A204.1 (cell line): ENCODE measurements around the gene PTPN7.
"Not testable (repeated sequence)": the region's sequence is repeated elsewhere in the genome, so short reads cannot be mapped to it uniquely, and the experiment has no call there.

ENCODE experiments used
- FAIRE-seq: peaks from 2 replicates; lab custom pipeline; 2012; peaks lifted over from hg19 to GRCh38; lab: Jason Lieb, UNC

PTPN7 gene

GRCh38 chr1:202160377-202160940, at the start of gene PTPN7:
TSS of gene PTPN7 (minus strand) at chr1:202160602. CDS start at chr1:202159402, 1,200 bp downstream.
- FAIRE-seq: no peak

- FAIRE-seq: no peak
These were observed 48.0 kb upstream of the PTPN7 start for GRCh38 chr1:202208351-202208857.

GRCh38 chr1:202207292-202207691, 46.9 kb upstream of the PTPN7 start:
- FAIRE-seq: no peak

GRCh38 chr1:202205523-202206190, 45.3 kb upstream of the PTPN7 start:
- no peak for FAIRE-seq

GRCh38 chr1:202204065-202204464, 43.7 kb upstream of the PTPN7 start:
- no peak for FAIRE-seq

- FAIRE-seq: no peak
These were observed 43.0 kb upstream of the PTPN7 start for GRCh38 chr1:202203238-202204039.

- no peak for FAIRE-seq
These were observed 42.2 kb upstream of the PTPN7 start for GRCh38 chr1:202202500-202203168.

GRCh38 chr1:202201971-202202370, 41.6 kb upstream of the PTPN7 start:
- no peak for FAIRE-seq

GRCh38 chr1:202201266-202201665, 40.9 kb upstream of the PTPN7 start:
- no peak for FAIRE-seq

GRCh38 chr1:202200669-202201068, 40.3 kb upstream of the PTPN7 start:
- no peak for FAIRE-seq

GRCh38 chr1:202200112-202200548, 39.7 kb upstream of the PTPN7 start:
- FAIRE-seq: no peak

GRCh38 chr1:202199040-202199889, 38.9 kb upstream of the PTPN7 start:
- no peak for FAIRE-seq

- no peak for FAIRE-seq
These were observed 37.9 kb upstream of the PTPN7 start for GRCh38 chr1:202198366-202198724.

- no peak for FAIRE-seq
These were observed 37.4 kb upstream of the PTPN7 start for GRCh38 chr1:202197653-202198365.

GRCh38 chr1:202194328-202194648, 33.9 kb upstream of the PTPN7 start:
- FAIRE-seq: no peak

- FAIRE-seq: no peak
These were observed 33.4 kb upstream of the PTPN7 start, which contains the start of gene LGR6 for GRCh38 chr1:202193614-202194327. TSS of gene LGR6 (plus strand) at chr1:202193799. CDS start at chr1:202193990, 191 bp downstream.

- FAIRE-seq: no peak
These were observed 32.6 kb upstream of the PTPN7 start for GRCh38 chr1:202192770-202193613.

GRCh38 chr1:202191391-202191790, 31.0 kb upstream of the PTPN7 start:
- not testable (repeated sequence) for FAIRE-seq
